Panc1 (cell line): ENCODE measurements around the gene TIMM17B. TPM values are rescaled to one million over a fixed set of nuclear protein-coding genes. Genes with fewer than 3 reads are reported as not detected.

Experiments used
- ATAC-seq: fragments of 200-7000 bp; cut with Tn5 transposase; 2 replicates; pipeline ENCODE4 v1.9.1; 2020; ENCODE audit warnings: mild to moderate bottlenecking, moderate library complexity
- BruUV-seq: library from RNA; stranded (reverse); fragments of 400-500 nt; replicated peaks from 2 replicates; lab custom pipeline; 2021; lab: Mats Ljungman, UMichigan
- CTCF ChIA-PET: fragments of 300-600 bp; sonication (Branson Sonifier 250); formaldehyde crosslinking; loops from one replicate; lab custom pipeline; 2022; ENCODE audit warnings: antibody characterized with exemption; lab: Charles Lee
- POLR2A ChIA-PET: fragments of 300-600 bp; sonication (Branson Sonifier 250); formaldehyde crosslinking; loops from one replicate; lab custom pipeline; 2022; ENCODE audit warnings: antibody characterized with exemption; lab: Charles Lee
- DNase-seq: peaks from one replicate; pipeline ENCODE4 v3.0.0-alpha.2; 2010; ENCODE audit warnings: low read depth, low spot score
- H3K27ac ChIP-seq: 2 replicates; pipeline ENCODE4 v1.5.1; 2011; ENCODE audit warnings: mild to moderate bottlenecking, low read length, inconsistent platforms
- H3K27me3 ChIP-seq: fragments of 200-500 bp; sonication (Bioruptor generic); 2 replicates; pipeline ENCODE4 v1.6.0; 2014; ENCODE audit warnings: low read length, inconsistent platforms; ENCODE audit not compliant: control insufficient read depth, insufficient read depth
- H3K36me3 ChIP-seq: fragments of 200-500 bp; sonication (Bioruptor generic); 2 replicates; pipeline ENCODE4 v1.5.1; 2014; ENCODE audit warnings: inconsistent platforms, mild to moderate bottlenecking, low read length, moderate library complexity; ENCODE audit not compliant: control insufficient read depth, insufficient read depth
- H3K4me1 ChIP-seq: 2 replicates; pipeline ENCODE4 v1.5.1; 2011; ENCODE audit warnings: inconsistent platforms, mild to moderate bottlenecking, low read length, moderate library complexity; ENCODE audit not compliant: control insufficient read depth, insufficient read depth
- H3K4me3 ChIP-seq, 2 experiments: 2 replicates each; pipeline ENCODE4 v1.5.1; 2011 to 2012; ENCODE audit warnings: low read depth in 2 of 2, low read length in 2 of 2, mild to moderate bottlenecking in 2 of 2, inconsistent platforms in 1 of 2, moderate library complexity in 1 of 2
- H3K9me3 ChIP-seq: fragments of 200-500 bp; sonication (Bioruptor generic); 2 replicates; pipeline ENCODE4 v1.5.1; 2014; ENCODE audit warnings: low read depth, mild to moderate bottlenecking, inconsistent platforms, low read length, moderate library complexity; ENCODE audit not compliant: control insufficient read depth, insufficient read depth
- POLR2AphosphoS5 ChIP-seq: IDR thresholded peaks from 2 replicates; pipeline ENCODE4 v1.6.1; 2012; ENCODE audit warnings: mild to moderate bottlenecking, low read depth, low read length, moderate library complexity
- SIN3A ChIP-seq: IDR thresholded peaks from 2 replicates; pipeline ENCODE4 v1.6.1; 2012; ENCODE audit warnings: low read depth, mild to moderate bottlenecking, low read length, moderate library complexity, borderline replicate concordance; ENCODE audit not compliant: insufficient read depth
- TCF7L2 ChIP-seq: IDR thresholded peaks from 2 replicates; pipeline ENCODE4 v1.6.1; 2011; ENCODE audit warnings: mild to moderate bottlenecking, low read depth, low read length, inconsistent platforms
- in situ Hi-C: cut with HindIII; loops from 2 replicates; pipeline ENCODE4 v1.10.0; 2016; ENCODE audit warnings: low sequenced_read_pairs, low pct_unique_long_range_greater_than_20kb
- intact Hi-C: fragments of 100-400 bp; cut with micrococcal nuclease; formaldehyde crosslinking; loops from one replicate; pipeline ENCODE4 v1.10.0; 2022; ENCODE audit not compliant: unreplicated experiment
- total RNA-seq: library from RNA; stranded (reverse); gene quantifications from one replicate; pipeline ENCODE4 v1.2.1, GENCODE V29; 2021; ENCODE audit not compliant: unreplicated experiment
- TF ChIP-seq, protein P1 (sequence below): fragments of 450-650 bp; IDR thresholded peaks from 2 replicates; pipeline ENCODE4 v1.5.1; 2017; ENCODE audit warnings: mild to moderate bottlenecking
- TF ChIP-seq, protein P2 (sequence below), 2 experiments: IDR thresholded peaks; 2 replicates each; pipeline ENCODE4 v1.6.1; 2011 to 2012; ENCODE audit warnings: low read depth in 2 of 2, control low read depth in 1 of 2, low read length in 1 of 2, mild to moderate bottlenecking in 1 of 2, moderate library complexity in 1 of 2; ENCODE audit not compliant: insufficient read depth in 1 of 2

Gene TIMM17B
- total RNA-seq, 1 experiment from 2014 or later = 92.1 TPM

DNA sequence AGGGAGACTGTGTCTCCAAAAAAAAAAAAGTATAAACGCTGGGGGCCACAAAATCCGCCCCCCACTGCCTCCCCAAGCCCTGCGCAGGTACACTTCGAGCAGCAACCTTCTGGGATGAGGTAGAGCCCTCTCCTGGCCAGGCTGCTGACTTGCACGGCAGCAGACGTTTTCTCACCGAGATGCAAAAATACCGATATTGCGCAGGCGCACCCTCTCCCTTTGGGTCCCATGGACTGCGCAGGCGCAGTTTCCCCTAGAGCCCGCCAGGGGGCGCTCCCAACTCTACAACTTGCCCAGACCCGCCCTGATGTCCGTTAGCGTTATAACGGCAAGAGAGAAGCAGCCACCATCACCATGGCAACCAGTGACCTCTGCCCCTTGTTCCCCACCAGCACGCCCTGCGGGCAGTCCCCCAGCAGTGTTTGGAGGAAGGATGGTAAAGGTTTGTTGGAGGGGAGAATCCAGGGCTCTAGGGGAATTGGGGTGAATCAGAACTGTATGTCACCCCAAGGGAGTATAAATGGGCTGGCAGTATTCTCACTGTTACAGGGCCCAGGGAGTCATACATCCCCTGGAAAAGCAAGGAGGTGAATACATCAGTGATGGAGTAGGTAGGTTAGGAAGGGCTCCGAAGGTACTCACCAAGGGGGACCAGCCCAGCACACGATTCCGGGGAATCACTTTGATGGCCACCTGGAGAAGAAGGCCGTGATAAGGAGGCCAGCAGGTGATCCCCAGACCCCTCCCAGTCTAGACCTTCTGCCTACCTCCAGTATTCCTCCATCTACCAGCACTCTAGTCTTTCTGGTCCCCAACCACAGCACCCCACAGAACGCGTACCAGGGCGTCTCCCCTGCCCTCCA is 19.8 kb upstream of the TIMM17B start:
- CTCF ChIA-PET = no interaction called here
- intact Hi-C loops = no loop called here
- peak overlapping the region; percentile 76 to 88 for H3K4me3 ChIP-seq

DNA sequence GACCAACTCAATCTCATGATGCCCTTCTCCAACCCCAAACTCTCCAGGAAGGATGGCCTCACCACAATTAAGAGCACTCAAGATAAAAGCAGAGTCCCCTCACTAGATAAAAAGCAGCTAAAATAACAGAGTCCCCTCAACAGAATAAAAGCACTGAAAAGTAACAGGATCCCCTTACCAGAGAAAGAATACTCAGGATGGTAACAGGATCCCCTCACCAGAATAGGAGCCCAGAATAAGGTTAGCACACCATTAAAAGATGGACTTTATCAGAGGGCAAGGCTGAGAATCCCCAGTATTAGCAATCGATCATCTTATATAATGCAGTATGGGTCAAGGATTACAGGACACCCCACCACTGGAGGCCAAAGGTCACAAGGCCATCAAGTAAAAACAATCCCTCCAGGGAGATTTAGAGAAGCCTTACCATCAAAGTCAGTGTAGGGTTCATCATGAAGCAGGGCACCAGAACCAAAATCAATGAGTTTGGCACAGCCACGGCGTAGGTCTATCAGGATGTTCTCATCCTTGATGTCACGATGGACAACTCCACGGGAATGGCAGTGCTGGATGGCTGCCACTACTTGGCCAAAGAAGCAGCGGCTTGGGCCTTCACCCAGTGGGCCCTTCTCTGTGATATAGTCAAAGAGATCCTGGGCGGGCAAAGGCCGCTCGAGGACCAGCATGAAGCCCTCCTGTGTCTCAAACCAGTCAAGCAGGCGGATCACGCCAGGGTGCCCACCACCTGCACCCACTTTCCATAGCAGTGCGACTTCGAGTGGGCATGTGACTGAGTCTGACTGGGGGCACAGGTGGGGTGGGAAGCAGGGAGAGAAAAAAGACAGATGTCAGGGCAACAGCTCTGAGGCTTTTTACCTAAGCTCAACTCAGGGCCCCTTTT is 17.3 kb upstream of the TIMM17B start:
- no peak for DNase-seq
- Histone ChIP-seq H3K27me3 (no peaks in the 10 kb centered on the region), H3K4me1 (peaks cover 15% of the 10 kb centered on the region), H3K4me3 (no peak overlapping the region), H3K36me3 (peaks cover 13% of the 10 kb centered on the region), H3K9me3 (no peaks in the 10 kb centered on the region), H3K27ac (no peak overlapping the region)
- TF ChIP-seq TCF7L2 = no peak
- no peak for TF ChIP-seq POLR2AphosphoS5
- TF ChIP-seq SIN3A = no peak
- TF ChIP-seq, protein P1, sequence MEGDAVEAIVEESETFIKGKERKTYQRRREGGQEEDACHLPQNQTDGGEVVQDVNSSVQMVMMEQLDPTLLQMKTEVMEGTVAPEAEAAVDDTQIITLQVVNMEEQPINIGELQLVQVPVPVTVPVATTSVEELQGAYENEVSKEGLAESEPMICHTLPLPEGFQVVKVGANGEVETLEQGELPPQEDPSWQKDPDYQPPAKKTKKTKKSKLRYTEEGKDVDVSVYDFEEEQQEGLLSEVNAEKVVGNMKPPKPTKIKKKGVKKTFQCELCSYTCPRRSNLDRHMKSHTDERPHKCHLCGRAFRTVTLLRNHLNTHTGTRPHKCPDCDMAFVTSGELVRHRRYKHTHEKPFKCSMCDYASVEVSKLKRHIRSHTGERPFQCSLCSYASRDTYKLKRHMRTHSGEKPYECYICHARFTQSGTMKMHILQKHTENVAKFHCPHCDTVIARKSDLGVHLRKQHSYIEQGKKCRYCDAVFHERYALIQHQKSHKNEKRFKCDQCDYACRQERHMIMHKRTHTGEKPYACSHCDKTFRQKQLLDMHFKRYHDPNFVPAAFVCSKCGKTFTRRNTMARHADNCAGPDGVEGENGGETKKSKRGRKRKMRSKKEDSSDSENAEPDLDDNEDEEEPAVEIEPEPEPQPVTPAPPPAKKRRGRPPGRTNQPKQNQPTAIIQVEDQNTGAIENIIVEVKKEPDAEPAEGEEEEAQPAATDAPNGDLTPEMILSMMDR = no peak
- TF ChIP-seq, protein P2, sequence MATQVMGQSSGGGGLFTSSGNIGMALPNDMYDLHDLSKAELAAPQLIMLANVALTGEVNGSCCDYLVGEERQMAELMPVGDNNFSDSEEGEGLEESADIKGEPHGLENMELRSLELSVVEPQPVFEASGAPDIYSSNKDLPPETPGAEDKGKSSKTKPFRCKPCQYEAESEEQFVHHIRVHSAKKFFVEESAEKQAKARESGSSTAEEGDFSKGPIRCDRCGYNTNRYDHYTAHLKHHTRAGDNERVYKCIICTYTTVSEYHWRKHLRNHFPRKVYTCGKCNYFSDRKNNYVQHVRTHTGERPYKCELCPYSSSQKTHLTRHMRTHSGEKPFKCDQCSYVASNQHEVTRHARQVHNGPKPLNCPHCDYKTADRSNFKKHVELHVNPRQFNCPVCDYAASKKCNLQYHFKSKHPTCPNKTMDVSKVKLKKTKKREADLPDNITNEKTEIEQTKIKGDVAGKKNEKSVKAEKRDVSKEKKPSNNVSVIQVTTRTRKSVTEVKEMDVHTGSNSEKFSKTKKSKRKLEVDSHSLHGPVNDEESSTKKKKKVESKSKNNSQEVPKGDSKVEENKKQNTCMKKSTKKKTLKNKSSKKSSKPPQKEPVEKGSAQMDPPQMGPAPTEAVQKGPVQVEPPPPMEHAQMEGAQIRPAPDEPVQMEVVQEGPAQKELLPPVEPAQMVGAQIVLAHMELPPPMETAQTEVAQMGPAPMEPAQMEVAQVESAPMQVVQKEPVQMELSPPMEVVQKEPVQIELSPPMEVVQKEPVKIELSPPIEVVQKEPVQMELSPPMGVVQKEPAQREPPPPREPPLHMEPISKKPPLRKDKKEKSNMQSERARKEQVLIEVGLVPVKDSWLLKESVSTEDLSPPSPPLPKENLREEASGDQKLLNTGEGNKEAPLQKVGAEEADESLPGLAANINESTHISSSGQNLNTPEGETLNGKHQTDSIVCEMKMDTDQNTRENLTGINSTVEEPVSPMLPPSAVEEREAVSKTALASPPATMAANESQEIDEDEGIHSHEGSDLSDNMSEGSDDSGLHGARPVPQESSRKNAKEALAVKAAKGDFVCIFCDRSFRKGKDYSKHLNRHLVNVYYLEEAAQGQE (IDR thresholded peaks at IDR 0.05; ENCODE audit: insufficient read depth in 1 of 2, low read depth in 2 of 2, low read length in 1 of 2) = no peak
- BruUV-seq = no TSS peak
- intact Hi-C loops = no loop called here
- POLR2A ChIA-PET = no interaction called here
- CTCF ChIA-PET = no interaction called here
- in situ Hi-C loops = no loop called here
- no peak for ATAC-seq

More for the DNA sequence above, 19.8 kb upstream of the TIMM17B start:
- ATAC-seq (peak; percentile 64), DNase-seq (peak; percentile 85)
- Histone ChIP-seq H3K4me1 (peaks cover 15% of the 10 kb centered on the region), H3K27ac (peak overlapping the region; percentile 94), H3K9me3 (no peaks in the 10 kb centered on the region), H3K27me3 (no peaks in the 10 kb centered on the region), H3K36me3 (peaks cover 13% of the 10 kb centered on the region)
- POLR2A ChIA-PET = no interaction called here
- 0 out of 2 replicates have a peak, but pooled peaks have one; percentile 11 for TF ChIP-seq POLR2AphosphoS5
- no peak for TF ChIP-seq TCF7L2
- TF ChIP-seq, protein P1 = peak; percentile 98
- no peak for TF ChIP-seq SIN3A
- in situ Hi-C loops = no loop called here
- no TSS peak for BruUV-seq
